SW 1271 (cell line): ENCODE measurements around the gene NR2F1.

Source experiments
- DNase-seq, 2 experiments: peaks; one replicate each; lab custom pipeline; 2025; lab: John Stamatoyannopoulos, UW

The NR2F1 gene

GRCh38 chr5:93577854-93578812, 4.9 kb upstream of the NR2F1 start:
- DNase-seq, result no peak

- no peak for DNase-seq
Measured at GRCh38 chr5:93578813-93579691, 4.0 kb upstream of the NR2F1 start.

GRCh38 chr5:93579692-93580062, 3.3 kb upstream of the NR2F1 start:
- DNase-seq, result peak in 1 of 2 experiments; percentile 62

- DNase-seq, result peak in 1 of 2 experiments; percentile 66
Measured at GRCh38 chr5:93580063-93580926, 2.7 kb upstream of the NR2F1 start.

- DNase-seq, result peak in 1 of 2 experiments; percentile 68
Measured at GRCh38 chr5:93580927-93581445, 2.0 kb upstream of the NR2F1 start, which contains the start of gene NR2F1-AS1. Gene NR2F1-AS1 (minus strand): TSS chr5:93581219.

- no peak for DNase-seq
Measured at GRCh38 chr5:93582167-93582462, 907 bp upstream of the NR2F1 start.

GRCh38 chr5:93583439-93583767, 381 bp downstream of the NR2F1 start:
- peak in 1 of 2 experiments; percentile 58 for DNase-seq

- peak; percentile 24 to 56 for DNase-seq
Measured at GRCh38 chr5:93583768-93584595, 960 bp downstream of the NR2F1 start.

- DNase-seq, result peak in 1 of 2 experiments; percentile 47
Measured at GRCh38 chr5:93584596-93585040, 1.6 kb downstream of the NR2F1 start.

- peak; percentile 20 to 54 for DNase-seq
Measured at GRCh38 chr5:93585041-93585766, 2.2 kb downstream of the NR2F1 start.

- DNase-seq, result no peak
Measured at GRCh38 chr5:93585767-93586385, 2.9 kb downstream of the NR2F1 start.

- no peak for DNase-seq
Measured at GRCh38 chr5:93586736-93587596, 3.9 kb downstream of the NR2F1 start.

GRCh38 chr5:93587597-93588351, 4.8 kb downstream of the NR2F1 start:
- DNase-seq, result no peak

GRCh38 chr5:93588352-93589151, 5.5 kb downstream of the NR2F1 start:
- no peak for DNase-seq

- DNase-seq, result no peak
Measured at GRCh38 chr5:93589152-93589828, 6.3 kb downstream of the NR2F1 start.

- no peak for DNase-seq
Measured at GRCh38 chr5:93589829-93590215, 6.8 kb downstream of the NR2F1 start.
